ENCODE data around the gene FHDC1. TPM values are rescaled to one million over a fixed set of nuclear protein-coding genes. Genes with fewer than 3 reads are reported as not detected.

Gene FHDC1
- total and polyA plus RNA-seq, 10 donors = 0.82 to 14.3 (median 7.5) TPM

DNA sequence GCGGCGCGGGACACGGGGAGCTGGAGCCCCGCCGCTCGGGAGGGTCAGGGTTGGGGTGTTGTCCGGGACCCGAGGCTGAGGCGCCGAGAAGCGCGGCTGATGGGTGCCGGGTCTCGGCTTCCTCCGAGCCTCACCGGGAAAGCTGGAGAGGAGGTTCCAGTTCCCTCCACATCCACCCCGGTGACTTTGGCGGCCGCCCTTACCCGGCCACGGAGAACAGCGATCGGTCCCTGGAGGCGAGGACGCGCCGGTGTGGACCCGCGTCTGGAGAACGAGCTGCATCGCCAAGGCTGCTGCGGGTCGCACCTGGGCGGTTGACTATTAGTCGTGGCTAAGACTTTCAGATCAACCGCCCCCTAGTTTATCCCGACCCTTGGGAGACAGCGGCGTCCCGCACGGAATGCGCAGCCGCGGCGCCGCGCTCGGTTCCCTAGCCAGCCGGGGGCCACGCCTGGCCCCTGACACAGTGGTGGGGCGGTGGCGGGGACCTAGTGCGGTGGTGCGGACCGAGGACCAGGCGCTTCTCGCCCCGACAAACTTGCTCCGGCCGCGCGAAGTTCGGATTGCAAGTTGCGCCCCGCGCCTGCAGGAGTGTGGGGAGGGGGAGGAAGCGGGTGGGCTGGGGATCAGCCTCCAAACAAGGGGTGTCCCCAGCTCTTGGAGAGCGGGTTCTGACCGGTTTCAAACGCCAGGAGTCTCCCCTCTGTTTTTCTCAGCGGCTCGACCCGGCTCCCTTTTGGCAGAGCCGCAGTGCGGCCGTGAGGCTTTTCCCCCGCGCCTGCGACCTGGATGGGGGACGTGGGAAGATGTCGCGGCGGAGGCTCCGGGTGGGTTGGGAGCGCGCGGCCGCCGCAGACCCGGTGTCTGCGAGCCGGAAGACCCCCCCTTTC is 568 bp downstream of the FHDC1 start:
- Histone ChIP-seq H3K27ac (peak overlapping the region in 7 of 8 donors; percentile 58 to 80 (median 69)), H3K9me3 (no peaks in the 10 kb centered on the region), H3K27me3 (replicated peaks in 1 of 7) (peaks cover 0 to 74% (median 26%) of the 10 kb centered on the region in 7 donors), H3K4me3 (peak overlapping the region; percentile 52 to 86 (median 76)), H3K4me1 (peaks cover 9 to 51% (median 36%) of the 10 kb centered on the region in 6 donors), H3K36me3 (no peaks in the 10 kb centered on the region)
- TF ChIP-seq POLR2A (IDR thresholded peaks at IDR 0.05) (no peak), POLR2AphosphoS5 (IDR thresholded peaks at IDR 0.05) (no peak), CTCF (IDR thresholded peaks at IDR 0.05 in 8 of 11, conservative IDR thresholded peaks at IDR 0.05 in 3 of 11) (no peak)
- intact Hi-C loops (cut with DNase I; ENCODE audit: low total_unique reads) = loop anchor here (10.0 kb wide), 1 partner anchor 148 kb away; no protein-coding TSS in a partner anchor
- peak; percentile 80 for DNase-seq
- 0 to 1% (median 1%) methylated on average over 29 to 93 of the region's 93 CpGs for WGBS, 5 donors

DNA sequence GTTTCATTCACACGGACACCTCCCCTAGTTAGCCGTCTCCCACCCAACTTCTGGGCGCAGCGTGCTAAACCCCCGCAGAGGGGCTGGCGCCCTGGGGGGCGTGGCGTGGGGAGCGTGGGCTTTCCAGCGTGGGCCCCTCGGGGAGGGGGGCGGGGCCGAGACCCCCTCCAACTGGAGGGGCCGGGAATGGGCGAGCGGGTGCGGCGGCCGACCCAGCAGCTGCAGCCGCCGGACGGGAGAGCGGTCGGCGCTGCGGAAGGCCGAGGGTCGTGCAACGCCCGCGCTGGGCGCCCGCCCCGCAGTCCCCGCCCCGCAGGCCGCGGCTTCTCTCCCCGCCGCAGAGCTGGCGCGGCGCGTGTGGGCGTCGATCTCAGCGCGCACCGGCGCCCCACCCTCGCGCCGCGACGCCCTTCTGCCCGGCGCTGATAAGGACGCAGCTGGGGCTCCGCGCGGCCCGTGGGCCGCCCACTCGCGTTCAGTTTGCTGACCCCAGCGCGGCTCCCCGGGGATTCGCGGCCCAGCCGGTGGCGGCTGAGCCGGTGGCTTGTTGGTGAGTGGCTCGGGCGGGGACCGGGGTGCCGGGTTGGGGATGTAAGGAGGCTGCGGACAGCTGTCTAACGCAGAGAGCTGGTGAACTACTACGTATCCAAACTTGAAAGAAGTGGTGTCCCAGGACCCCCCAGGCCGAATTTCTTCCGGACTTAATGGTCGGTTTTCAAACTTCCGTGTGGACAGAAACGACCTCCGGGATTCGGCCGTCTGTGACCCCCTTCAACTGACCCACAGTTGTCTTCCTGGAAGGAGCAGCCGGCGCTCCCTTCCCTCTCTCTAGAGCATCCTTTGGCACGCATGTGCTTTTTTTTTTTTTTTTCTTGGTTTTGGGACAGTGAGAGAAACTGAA is 1.5 kb downstream of the FHDC1 start:
- WGBS, 5 donors = 0 to 1% (median 1%) methylated on average over 19 to 91 of the region's 91 CpGs
- Histone ChIP-seq H3K9me3 (no peaks in the 10 kb centered on the region), H3K27ac (peak overlapping the region; percentile 57 to 80 (median 68)), H3K4me3 (peak overlapping the region; percentile 52 to 86 (median 76)), H3K36me3 (no peaks in the 10 kb centered on the region), H3K27me3 (replicated peaks in 1 of 7) (peaks cover 0 to 74% (median 26%) of the 10 kb centered on the region in 7 donors), H3K4me1 (peaks cover 9 to 51% (median 36%) of the 10 kb centered on the region in 6 donors)
- TF ChIP-seq POLR2A (IDR thresholded peaks at IDR 0.05) (no peak), POLR2AphosphoS5 (IDR thresholded peaks at IDR 0.05) (peak; percentile 23 to 69 (median 62)), CTCF (IDR thresholded peaks at IDR 0.05 in 8 of 11, conservative IDR thresholded peaks at IDR 0.05 in 3 of 11) (no peak)
- intact Hi-C loops (cut with DNase I; ENCODE audit: low total_unique reads) = loop anchor here (10.0 kb wide), 1 partner anchor 147 kb away; no protein-coding TSS in a partner anchor
- peak; percentile 79 for DNase-seq

GRCh38 chr4:152938237-152938947 is 2.3 kb downstream of the FHDC1 start:
- peaks cover 0 to 69% (median 26%) of the 10 kb centered on the region in 7 donors for H3K27me3 ChIP-seq (replicated peaks in 1 of 7)
- no peak for DNase-seq
- no peaks in the 10 kb centered on the region for H3K9me3 ChIP-seq
- WGBS, 5 donors = 22 to 35% (median 29%) methylated on average over 17 of the region's 17 CpGs
- TF ChIP-seq POLR2A (IDR thresholded peaks at IDR 0.05) (no peak), POLR2AphosphoS5 (IDR thresholded peaks at IDR 0.05) (no peak), CTCF (IDR thresholded peaks at IDR 0.05 in 8 of 11, conservative IDR thresholded peaks at IDR 0.05 in 3 of 11) (no peak)
- intact Hi-C loops (cut with DNase I; ENCODE audit: low total_unique reads) = loop anchor here (10.0 kb wide), 1 partner anchor 146 kb away; no protein-coding TSS in a partner anchor
- H3K4me3 ChIP-seq = peak overlapping the region; percentile 52 to 86 (median 76)
- peak overlapping the region in 6 of 8 donors; percentile 58 to 80 (median 69) for H3K27ac ChIP-seq
- peaks cover 9 to 52% (median 36%) of the 10 kb centered on the region in 6 donors for H3K4me1 ChIP-seq
- H3K36me3 ChIP-seq = peaks cover 0 to 6% (median 0%) of the 10 kb centered on the region in 6 donors
